Activated T-cell treated with anti-CD3 and anti-CD28 coated beads, Interleukin-2, amount 50 U/mL, for 1 hour (primary cell): ENCODE data around the gene SLC9A8.
A peak's percentile ranks its signal among the peaks of the same experiment; 100 is the strongest.

Experiments
- DNase-seq: peaks from one replicate; pipeline ENCODE4 v3.0.0-alpha.2; 2020

Gene SLC9A8

GRCh38 chr20:49899541-49900383 lies 87.1 kb downstream of the SLC9A8 start:
- DNase-seq, result no peak

- DNase-seq, result no peak
Measured at GRCh38 chr20:49901588-49901987, 89.0 kb downstream of the SLC9A8 start.

GRCh38 chr20:49904440-49905214 lies 92.0 kb downstream of the SLC9A8 start:
- no peak for DNase-seq

- DNase-seq, result no peak
Measured at GRCh38 chr20:49905415-49906091, 92.9 kb downstream of the SLC9A8 start.

GRCh38 chr20:49906101-49906604 lies 93.5 kb downstream of the SLC9A8 start:
- DNase-seq, result no peak

GRCh38 chr20:49906615-49907154 lies 94.1 kb downstream of the SLC9A8 start:
- DNase-seq, result no peak

GRCh38 chr20:49907405-49908257 lies 95.0 kb downstream of the SLC9A8 start:
- DNase-seq, result no peak

- no peak for DNase-seq
Measured at GRCh38 chr20:49908258-49908565, 95.6 kb downstream of the SLC9A8 start.

GRCh38 chr20:49909499-49910339 lies 97.1 kb downstream of the SLC9A8 start:
- DNase-seq, result no peak

- DNase-seq, result no peak
Measured at GRCh38 chr20:49910340-49910706, 97.7 kb downstream of the SLC9A8 start.

- DNase-seq, result no peak
Measured at GRCh38 chr20:49913399-49914047, 100.9 kb downstream of the SLC9A8 start.

GRCh38 chr20:49914310-49915117 lies 101.9 kb downstream of the SLC9A8 start:
- DNase-seq, result no peak

GRCh38 chr20:49915118-49915379 lies 102.4 kb downstream of the SLC9A8 start:
- DNase-seq, result no peak

- DNase-seq, result peak; percentile 92
Measured at GRCh38 chr20:49915380-49916145, 102.9 kb downstream of the SLC9A8 start, which contains the start of gene SPATA2. SPATA2 (minus strand) TSS chr20:49915529; CDS start chr20:49908490, 7,039 bp downstream.

GRCh38 chr20:49916146-49917002 lies 103.7 kb downstream of the SLC9A8 start:
- no peak for DNase-seq

GRCh38 chr20:49918446-49918845 lies 105.8 kb downstream of the SLC9A8 start:
- DNase-seq, result no peak

- no peak for DNase-seq
Measured at GRCh38 chr20:49919009-49919408, 106.4 kb downstream of the SLC9A8 start.

- DNase-seq, result no peak
Measured at GRCh38 chr20:49919461-49919860, 106.8 kb downstream of the SLC9A8 start.
